HG02840 (cell line): ENCODE measurements around the gene GALNT1.

Experiments
- ATAC-seq: cut with Tn5 transposase; IDR thresholded peaks from one replicate; pipeline ENCODE4 v1.9.1; 2021; ENCODE audit warnings: mild to moderate bottlenecking, moderate library complexity, moderate number of reproducible peaks; ENCODE audit not compliant: unreplicated experiment, low FRiP score

GALNT1 gene

GRCh38 chr18:35581898-35582641 is 530 bp downstream of the GALNT1 start:
- no peak for ATAC-seq

- ATAC-seq, result no peak
Measured at GRCh38 chr18:35582899-35583558, 1.5 kb downstream of the GALNT1 start.

- ATAC-seq, result no peak
Measured at GRCh38 chr18:35584735-35585134, 3.2 kb downstream of the GALNT1 start.

GRCh38 chr18:35585608-35586007 is 4.1 kb downstream of the GALNT1 start:
- ATAC-seq, result no peak

GRCh38 chr18:35588122-35588521 is 6.6 kb downstream of the GALNT1 start:
- ATAC-seq, result no peak

GRCh38 chr18:35588995-35589394 is 7.5 kb downstream of the GALNT1 start:
- ATAC-seq, result no peak

GRCh38 chr18:35589546-35589945 is 8.0 kb downstream of the GALNT1 start:
- ATAC-seq, result no peak

GRCh38 chr18:35590935-35591334 is 9.4 kb downstream of the GALNT1 start:
- no peak for ATAC-seq

- peak; percentile 98 for ATAC-seq
Measured at GRCh38 chr18:35592298-35592697, 10.8 kb downstream of the GALNT1 start.

- ATAC-seq, result no peak
Measured at GRCh38 chr18:35593859-35594258, 12.3 kb downstream of the GALNT1 start.

- ATAC-seq, result no peak
Measured at GRCh38 chr18:35597758-35598157, 16.2 kb downstream of the GALNT1 start.

- no peak for ATAC-seq
Measured at GRCh38 chr18:35602193-35602820, 20.8 kb downstream of the GALNT1 start.

GRCh38 chr18:35603008-35603407 is 21.5 kb downstream of the GALNT1 start:
- no peak for ATAC-seq

- ATAC-seq, result no peak
Measured at GRCh38 chr18:35603528-35603927, 22.0 kb downstream of the GALNT1 start.

GRCh38 chr18:35604369-35604768 is 22.8 kb downstream of the GALNT1 start:
- ATAC-seq, result no peak

- no peak for ATAC-seq
Measured at GRCh38 chr18:35605686-35606417, 24.3 kb downstream of the GALNT1 start.

GRCh38 chr18:35609236-35609635 is 27.7 kb downstream of the GALNT1 start:
- ATAC-seq, result no peak

- ATAC-seq, result no peak
Measured at GRCh38 chr18:35610089-35610488, 28.5 kb downstream of the GALNT1 start.

GRCh38 chr18:35610724-35611123 is 29.2 kb downstream of the GALNT1 start:
- no peak for ATAC-seq

GRCh38 chr18:35611518-35611917 is 30.0 kb downstream of the GALNT1 start:
- ATAC-seq, result no peak

GRCh38 chr18:35616074-35616473 is 34.5 kb downstream of the GALNT1 start:
- ATAC-seq, result no peak
